Bronchial epithelial cell (primary cell): ENCODE data around the gene RND3. TPM values are rescaled to one million over a fixed set of nuclear protein-coding genes. Genes with fewer than 3 reads are reported as not detected.

Experiments
- DNase-seq: peaks from one replicate; pipeline ENCODE4 v3.0.0-alpha.2; 2010; ENCODE audit warnings: low read depth
- FAIRE-seq: peaks from 2 replicates; lab custom pipeline; 2011; peaks lifted over from hg19 to GRCh38; lab: Jason Lieb, UNC
- H3K27me3 ChIP-seq: 2 replicates; pipeline ENCODE4 v1.5.1; 2011; ENCODE audit warnings: low read length; ENCODE audit not compliant: control insufficient read depth, insufficient read depth
- H3K36me3 ChIP-seq: 2 replicates; pipeline ENCODE4 v1.5.1; 2011; ENCODE audit warnings: low read length; ENCODE audit not compliant: control insufficient read depth, insufficient read depth
- H3K4me3 ChIP-seq: 2 replicates; pipeline ENCODE4 v1.5.1; 2011; ENCODE audit warnings: mild to moderate bottlenecking, low read depth, low read length, control low read depth
- CTCF ChIP-seq: IDR thresholded peaks from 2 replicates; pipeline ENCODE4 v1.5.1; 2011; ENCODE audit warnings: mild to moderate bottlenecking, moderate library complexity, low read length, control low read depth, inconsistent platforms; ENCODE audit not compliant: insufficient read depth, severe bottlenecking
- total RNA-seq: library from RNA; depleted of rRNA; stranded (reverse); fragments of >200 nt; gene quantifications from 2 replicates; pipeline ENCODE4 v1.2.1, GENCODE V29; 2014

The RND3 gene
- total RNA-seq, 1 donor from 2014 or later, result 260 TPM

- H3K27me3 ChIP-seq, result no peaks in the 10 kb centered on the region
- FAIRE-seq (no peak), DNase-seq (no peak)
- no peak overlapping the region for H3K4me3 ChIP-seq
- H3K36me3 ChIP-seq, result peaks cover 2% of the 10 kb centered on the region
- TF ChIP-seq CTCF, result no peak
These were observed 22.5 kb downstream of the RND3 start for GRCh38 chr2:150464986-150465385.

GRCh38 chr2:150464270-150464669, 23.2 kb downstream of the RND3 start:
- H3K36me3 ChIP-seq, result no peaks in the 10 kb centered on the region
- H3K4me3 ChIP-seq, result no peak overlapping the region
- peak; percentile 15 for DNase-seq
- no peak for FAIRE-seq
- no peak for TF ChIP-seq CTCF
- no peaks in the 10 kb centered on the region for H3K27me3 ChIP-seq

GRCh38 chr2:150462770-150463169, 24.7 kb downstream of the RND3 start:
- DNase-seq (no peak), FAIRE-seq (no peak)
- TF ChIP-seq CTCF, result no peak
- Histone ChIP-seq H3K4me3 (no peak overlapping the region), H3K36me3 (no peaks in the 10 kb centered on the region), H3K27me3 (no peaks in the 10 kb centered on the region)

- DNase-seq, result no peak
- no peak for TF ChIP-seq CTCF
- no peak for FAIRE-seq
- H3K36me3 ChIP-seq, result no peaks in the 10 kb centered on the region
- no peak overlapping the region for H3K4me3 ChIP-seq
- no peaks in the 10 kb centered on the region for H3K27me3 ChIP-seq
These were observed 28.2 kb downstream of the RND3 start for GRCh38 chr2:150459281-150459680.

GRCh38 chr2:150450765-150451164, 36.7 kb downstream of the RND3 start:
- H3K4me3 ChIP-seq, result no peak overlapping the region
- TF ChIP-seq CTCF, result no peak
- FAIRE-seq (no peak), DNase-seq (peak; percentile 31)
- H3K36me3 ChIP-seq, result no peaks in the 10 kb centered on the region
- H3K27me3 ChIP-seq, result no peaks in the 10 kb centered on the region

- DNase-seq (peak; percentile 75), FAIRE-seq (no peak)
- Histone ChIP-seq H3K27me3 (no peaks in the 10 kb centered on the region), H3K4me3 (no peak overlapping the region), H3K36me3 (no peaks in the 10 kb centered on the region)
- no peak for TF ChIP-seq CTCF
These were observed 37.6 kb downstream of the RND3 start for GRCh38 chr2:150449856-150450255.
